ENCODE data around the gene BAG5.
"Not testable (repeated sequence)": the region's sequence is repeated elsewhere in the genome, so short reads cannot be mapped to it uniquely, and the experiment has no call there.

BAG5 gene

DNA sequence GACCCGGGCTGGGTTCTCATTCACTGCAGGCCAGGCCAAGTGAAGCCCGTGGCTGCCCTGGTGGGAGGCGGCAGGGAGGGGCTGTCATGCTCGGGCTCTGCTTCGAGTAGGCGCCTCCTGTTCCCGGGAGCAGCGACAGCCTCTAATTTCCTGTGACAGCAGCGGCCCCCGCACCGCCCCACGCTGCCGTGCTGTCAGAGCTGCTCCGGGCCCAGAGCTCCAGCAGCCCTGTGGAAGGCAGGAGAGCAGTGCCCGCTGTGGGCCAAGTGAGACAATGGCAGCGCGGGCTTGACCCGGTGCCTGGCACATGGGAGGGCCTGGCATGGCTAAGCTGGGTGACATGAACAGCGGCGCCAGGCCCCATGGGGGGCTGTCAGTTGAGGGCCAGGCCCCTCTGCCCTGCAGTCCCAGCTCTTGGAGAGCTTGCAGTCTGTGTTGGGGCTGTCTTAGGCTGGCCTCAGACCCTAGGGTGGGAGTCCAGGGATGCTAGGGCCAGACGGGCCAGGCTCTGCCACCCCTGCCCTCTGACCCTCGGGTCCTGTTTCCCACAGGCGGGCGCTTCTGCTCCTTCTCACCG lies 28.4 kb downstream of the BAG5 start:
- no peak for DNase-seq

GRCh38 chr14:103533137-103533998 lies 29.1 kb downstream of the BAG5 start:
- no peak for DNase-seq

DNA sequence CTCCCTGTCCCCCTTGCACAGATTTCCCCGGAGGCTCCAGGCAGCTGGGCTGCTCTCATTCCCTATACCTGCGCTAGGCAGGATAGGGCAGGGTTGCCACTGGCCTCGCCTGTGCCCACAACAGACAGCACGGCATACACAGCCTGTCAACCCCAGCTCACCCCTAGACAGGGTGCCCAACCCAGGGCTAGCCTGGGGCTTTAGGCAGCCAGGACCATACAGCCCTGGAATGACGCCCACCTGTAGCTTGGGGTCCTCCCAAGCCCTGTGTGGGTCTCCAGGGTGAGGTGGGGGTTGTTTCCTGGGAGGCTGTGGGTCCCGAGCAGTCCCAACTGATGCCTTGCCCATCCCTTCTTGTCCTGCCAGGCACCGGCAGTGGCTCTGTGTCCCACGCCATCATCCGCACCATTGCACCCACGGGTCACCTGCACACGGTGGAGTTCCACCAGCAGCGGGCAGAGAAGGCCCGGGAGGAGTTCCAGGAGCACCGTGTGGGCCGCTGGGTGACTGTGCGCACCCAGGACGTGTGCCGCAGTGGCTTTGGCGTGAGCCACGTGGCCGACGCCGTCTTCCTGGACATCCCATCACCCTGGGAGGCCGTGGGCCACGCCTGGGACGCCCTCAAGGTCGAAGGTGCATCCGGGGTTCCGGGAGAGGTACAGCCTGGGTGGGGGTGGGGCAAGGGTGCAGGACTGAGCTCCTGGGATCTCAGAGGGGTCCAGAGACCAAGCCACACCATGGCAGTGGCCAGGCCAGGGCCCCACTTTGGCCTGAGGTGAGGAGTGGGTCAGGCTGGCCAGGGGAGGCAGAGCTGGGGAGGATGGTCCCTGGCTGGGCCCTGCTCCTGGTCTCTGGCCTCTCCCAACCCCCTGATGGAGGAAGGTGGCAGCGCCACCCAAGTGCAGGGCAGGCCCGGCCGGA lies 30.0 kb downstream of the BAG5 start:
- no peak for DNase-seq

GRCh38 chr14:103531421-103532215 lies 30.8 kb downstream of the BAG5 start:
- DNase-seq, result no peak

DNA sequence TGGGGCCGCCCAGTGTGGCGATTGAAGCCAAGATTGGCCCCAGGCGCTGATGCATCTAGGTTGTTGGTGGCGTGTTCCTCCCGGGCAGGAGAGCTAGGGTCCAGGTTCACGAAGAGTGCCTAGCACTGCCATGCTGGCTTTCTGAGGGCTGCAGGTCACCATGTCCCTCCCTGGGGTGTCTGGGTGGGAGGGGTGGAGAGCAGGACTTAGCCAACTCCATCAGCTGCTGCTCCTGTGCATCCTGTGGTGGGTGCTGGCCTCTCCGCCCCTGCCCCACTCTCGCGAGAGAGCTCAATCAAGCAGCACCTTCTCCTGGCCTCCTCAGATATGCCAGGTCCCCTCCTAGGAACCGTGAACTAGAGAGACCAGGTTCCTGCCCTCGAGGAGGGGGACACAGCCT lies 31.6 kb downstream of the BAG5 start:
- DNase-seq, result no peak

DNA sequence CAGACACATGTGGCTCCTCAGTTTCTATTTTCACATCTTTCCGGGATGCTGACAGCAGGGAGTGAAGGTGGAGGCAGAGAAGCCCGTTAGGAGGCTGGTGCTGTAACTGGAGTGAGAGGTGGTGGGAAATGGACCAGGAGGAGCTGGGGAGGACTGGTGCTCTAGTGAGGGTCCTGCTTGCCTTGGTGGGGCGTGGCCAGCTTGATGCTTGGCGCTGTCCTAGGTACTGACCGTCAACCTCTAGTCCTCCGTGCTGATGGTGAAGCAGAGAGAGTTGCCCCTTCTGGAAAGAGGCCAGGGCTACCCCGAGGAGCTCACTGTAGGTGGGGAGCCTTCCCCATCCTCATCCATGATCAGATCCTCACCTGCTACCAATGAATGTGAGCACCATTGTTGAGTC lies 32.1 kb downstream of the BAG5 start:
- DNase-seq, result no peak

GRCh38 chr14:103529383-103530365 lies 32.8 kb downstream of the BAG5 start:
- DNase-seq, result no peak

GRCh38 chr14:103528587-103529382 lies 33.7 kb downstream of the BAG5 start, which contains the start of gene TRMT61A:
Gene TRMT61A (plus strand): TSS chr14:103529196. CDS start chr14:103529979, 783 bp downstream.
- DNase-seq, result peak; percentile 64

- no peak for DNase-seq
Observed at GRCh38 chr14:103528146-103528586, 34.3 kb downstream of the BAG5 start.

DNA sequence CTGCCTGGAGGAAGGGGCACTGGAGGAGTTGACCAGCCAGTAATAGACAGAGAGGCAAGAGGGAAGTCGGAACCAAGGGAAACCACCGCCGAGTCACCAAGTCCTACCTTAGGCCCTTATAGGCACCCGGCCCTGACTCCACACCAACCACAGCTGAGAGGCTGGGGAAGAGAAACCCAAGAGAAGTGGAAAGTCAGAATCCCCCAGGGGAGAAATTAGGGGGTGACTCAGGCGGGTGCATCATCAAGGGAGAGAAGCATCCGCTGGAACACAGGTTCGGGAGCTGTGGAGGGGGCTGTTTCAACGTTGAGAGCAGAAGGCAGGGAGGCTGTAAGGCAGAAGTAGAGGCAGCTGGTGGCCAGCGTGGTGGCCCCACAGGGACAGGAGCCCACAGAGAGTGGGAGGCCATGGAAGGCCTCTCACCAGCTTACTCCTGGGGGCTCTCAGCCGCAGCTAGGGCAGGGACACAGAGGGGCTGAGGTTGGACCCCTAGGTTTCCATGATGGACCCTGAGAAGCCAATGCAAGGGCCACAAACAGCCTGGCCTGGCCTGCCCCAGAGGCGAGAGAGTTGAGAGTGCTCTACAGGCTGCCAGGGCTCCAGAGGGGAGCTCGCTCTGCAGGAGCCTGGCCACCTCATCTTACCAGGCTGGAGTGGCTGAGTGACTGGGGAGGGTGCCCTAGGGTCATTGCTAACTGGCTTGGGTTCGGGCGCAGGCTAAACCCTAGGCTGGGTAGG lies 34.9 kb downstream of the BAG5 start:
- no peak for DNase-seq

GRCh38 chr14:103526914-103527248 lies 35.6 kb downstream of the BAG5 start:
- DNase-seq, result no peak

DNA sequence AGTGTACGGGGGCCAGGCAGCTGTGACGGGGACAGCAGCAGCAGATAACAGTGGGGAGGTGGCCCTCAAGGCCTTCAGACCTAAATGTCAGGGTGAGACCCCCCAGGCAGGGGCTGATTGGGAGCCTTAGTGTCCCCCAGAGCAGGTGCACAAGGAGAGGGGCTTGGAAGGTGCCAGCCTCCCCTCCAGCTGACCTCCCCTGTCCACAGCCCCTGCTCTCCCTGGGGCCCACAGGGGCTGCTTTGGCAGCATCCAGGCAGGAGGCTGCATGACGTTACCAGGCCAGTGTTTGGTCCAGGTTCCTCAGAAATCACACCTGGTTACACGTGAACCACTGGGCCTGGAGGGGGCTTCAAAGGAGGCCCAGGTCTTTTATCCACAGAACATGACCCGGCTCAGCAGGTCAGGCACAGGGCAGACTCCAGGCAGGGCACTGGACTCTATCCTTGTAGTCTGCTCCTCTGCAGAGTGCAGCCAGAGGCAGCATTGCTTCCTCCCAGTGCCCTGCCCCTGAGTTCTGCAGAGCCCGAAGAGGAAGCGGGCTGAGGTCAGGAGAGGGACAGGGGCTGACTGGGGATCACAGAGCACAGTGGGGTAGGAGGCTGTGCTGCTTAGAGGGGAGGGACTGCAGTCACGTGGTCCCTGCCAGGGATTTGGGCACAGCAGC lies 36.1 kb downstream of the BAG5 start:
- no peak for DNase-seq

DNA sequence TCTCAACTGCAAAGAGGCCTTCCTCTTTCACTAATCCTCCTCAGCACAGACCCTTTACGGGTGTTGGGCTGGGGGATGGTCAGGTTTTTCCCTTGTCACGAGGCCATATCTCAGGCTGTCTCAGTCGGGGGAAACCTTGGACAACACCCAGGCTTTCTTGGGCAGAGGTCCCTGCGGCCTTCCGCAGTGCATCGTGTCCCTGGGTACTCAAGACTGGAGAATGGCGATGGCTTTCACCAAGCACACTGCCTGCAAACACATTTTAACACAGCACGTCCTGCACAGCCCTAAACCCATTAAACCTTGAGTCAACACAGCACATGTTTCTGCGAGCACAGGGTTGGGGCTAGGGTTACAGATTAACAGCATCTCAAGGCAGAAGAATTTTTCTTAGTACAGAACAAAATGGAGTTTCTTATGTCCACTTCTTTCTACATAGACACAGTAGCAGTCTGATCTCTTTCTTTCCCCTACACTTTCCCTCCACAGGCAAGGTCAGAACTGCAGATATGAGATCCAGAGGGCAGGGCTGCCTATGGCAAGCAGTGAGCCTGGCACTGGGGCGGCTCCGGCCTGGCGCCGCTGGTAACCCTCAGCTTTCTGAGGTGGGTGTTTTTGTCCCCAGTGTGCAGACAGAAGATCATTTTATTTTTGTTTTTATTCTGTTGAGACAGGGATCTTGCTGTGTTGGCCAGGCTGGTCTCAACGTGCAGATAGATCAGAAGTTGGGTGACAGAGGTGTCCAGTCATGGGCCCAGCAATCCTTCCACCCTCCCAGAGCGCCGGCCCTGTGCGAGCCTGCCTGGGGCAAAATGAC lies 36.8 kb downstream of the BAG5 start:
- DNase-seq, result not testable (repeated sequence)

GRCh38 chr14:103524002-103524935 lies 38.2 kb downstream of the BAG5 start:
- DNase-seq, result no peak

- no peak for DNase-seq
Observed at GRCh38 chr14:103523575-103523954, 38.9 kb downstream of the BAG5 start.

GRCh38 chr14:103522649-103523574 lies 39.5 kb downstream of the BAG5 start, which contains the start of gene CKB:
Gene CKB (minus strand): TSS chr14:103522830. CDS start chr14:103522493, 337 bp downstream.
- DNase-seq, result peak; percentile 36

Data from NCI-H226 (cell line).